Caco-2 (cell line): Measurements from ENCODE around the gene IGSF9B. TPM values are rescaled to one million over a fixed set of nuclear protein-coding genes. Genes with fewer than 3 reads are reported as not detected.

Experiments used
- BruUV-seq: library from RNA; stranded (reverse); fragments of 400-500 nt; replicated peaks from 2 replicates; lab custom pipeline; 2021; lab: Mats Ljungman, UMichigan
- CTCF ChIA-PET: fragments of 300-600 bp; sonication (Branson Sonifier 250); formaldehyde crosslinking; loops from one replicate; lab custom pipeline; 2022; ENCODE audit warnings: antibody characterized with exemption; lab: Charles Lee
- POLR2A ChIA-PET: fragments of 300-600 bp; sonication (Branson Sonifier 250); formaldehyde crosslinking; loops from one replicate; lab custom pipeline; 2022; ENCODE audit warnings: antibody characterized with exemption; lab: Charles Lee
- DNase-seq, 2 experiments: peaks; one replicate each; pipeline versions ENCODE4 v3.0.0 to v3.0.0-alpha.2; 2020 to 2022
- H3K27me3 ChIP-seq: replicated peaks from 2 replicates; pipeline ENCODE4 v1.6.0; 2011; ENCODE audit warnings: low read length; ENCODE audit not compliant: control insufficient read depth, insufficient read depth
- H3K36me3 ChIP-seq: 2 replicates; pipeline ENCODE4 v1.5.1; 2011; ENCODE audit warnings: low read length; ENCODE audit not compliant: control insufficient read depth, insufficient read depth
- H3K4me1 ChIP-seq: fragments of 250-450 bp; sonication (Bioruptor Pico); 2 replicates; pipeline ENCODE4 v1.5.1; 2020; ENCODE audit warnings: mild to moderate bottlenecking
- H3K4me3 ChIP-seq: 2 replicates; pipeline ENCODE4 v1.5.1; 2011; ENCODE audit warnings: low read depth, mild to moderate bottlenecking, control low read depth, low read length
- H3K9me3 ChIP-seq: fragments of 250-450 bp; sonication (Bioruptor Pico); 2 replicates; pipeline ENCODE4 v1.5.1; 2020; ENCODE audit warnings: mild to moderate bottlenecking, moderate library complexity
- H3K27ac Mint-ChIP-seq: one replicate; pipeline ENCODE4 v1.8.0; 2022; ENCODE audit warnings: mixed read lengths; ENCODE audit not compliant: unreplicated experiment
- H3K27me3 Mint-ChIP-seq: one replicate; pipeline ENCODE4 v1.8.0; 2022; ENCODE audit warnings: mixed read lengths; ENCODE audit not compliant: insufficient read depth, unreplicated experiment
- H3K36me3 Mint-ChIP-seq: one replicate; pipeline ENCODE4 v1.8.0; 2022; ENCODE audit warnings: mild to moderate bottlenecking, mixed read lengths; ENCODE audit not compliant: insufficient read depth, unreplicated experiment
- H3K4me1 Mint-ChIP-seq: one replicate; pipeline ENCODE4 v1.8.0; 2022; ENCODE audit warnings: low read depth, mixed read lengths; ENCODE audit not compliant: unreplicated experiment
- H3K4me3 Mint-ChIP-seq: one replicate; pipeline ENCODE4 v1.8.0; 2022; ENCODE audit warnings: mild to moderate bottlenecking, moderate library complexity, mixed read lengths; ENCODE audit not compliant: unreplicated experiment
- H3K9me3 Mint-ChIP-seq: one replicate; pipeline ENCODE4 v1.8.0; 2022; ENCODE audit warnings: mixed read lengths; ENCODE audit not compliant: unreplicated experiment
- intact Hi-C: fragments of 100-400 bp; cut with micrococcal nuclease; formaldehyde crosslinking; loops from one replicate; pipeline ENCODE4 v1.10.0; 2022; ENCODE audit not compliant: unreplicated experiment
- total RNA-seq: library from RNA; stranded (reverse); gene quantifications from 2 replicates; pipeline ENCODE4 v1.2.3, GENCODE V29; 2022
- TF ChIP-seq, protein P1 (sequence below), 2 experiments: fragments of 200-600 bp in 1 of 2; IDR thresholded peaks; 1 replicate in 1 of 2; 2 replicates in 1 of 2; pipeline versions ENCODE4 v1.5.1 to v1.8.0; 2011 to 2022; ENCODE audit warnings: antibody characterized with exemption in 1 of 2, control low read depth in 1 of 2, inconsistent platforms in 1 of 2, low read depth in 1 of 2, low read length in 1 of 2, mild to moderate bottlenecking in 1 of 2, moderate library complexity in 1 of 2; ENCODE audit not compliant: insufficient read depth in 1 of 2, severe bottlenecking in 1 of 2, unreplicated experiment in 1 of 2

IGSF9B gene
- total RNA-seq, 1 experiment from 2014 or later: 4.2 TPM

DNA sequence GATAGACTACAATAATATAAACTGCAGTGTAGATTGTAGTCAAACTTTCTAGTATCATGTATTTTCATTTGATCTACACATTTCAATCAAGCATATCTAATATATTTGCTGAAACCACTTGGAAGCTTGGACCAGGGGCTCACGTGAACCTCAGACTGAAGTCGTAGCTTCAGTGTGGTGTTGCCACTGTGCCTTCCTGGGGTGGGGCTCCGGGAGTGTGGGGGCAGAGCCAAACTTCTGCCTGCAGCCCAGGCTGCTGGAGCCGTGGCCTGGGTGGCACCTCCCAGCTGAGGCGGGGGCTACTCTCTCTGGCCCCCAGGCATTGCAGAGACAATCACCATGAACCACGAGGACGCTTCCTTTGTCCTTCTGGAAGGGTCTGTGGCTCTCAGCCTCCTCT lies 36.3 kb upstream of the IGSF9B start:
- Mint-ChIP-seq H3K9me3 (no peaks in the 10 kb centered on the region), H3K4me1 (no peaks in the 10 kb centered on the region), H3K27ac (no peak overlapping the region), H3K4me3 (no peak overlapping the region), H3K27me3 (peaks cover 28% of the 10 kb centered on the region), H3K36me3 (no peaks in the 10 kb centered on the region)
- Histone ChIP-seq H3K27me3 (no peaks in the 10 kb centered on the region), H3K4me3 (no peak overlapping the region), H3K36me3 (no peaks in the 10 kb centered on the region), H3K9me3 (0 out of 2 replicates have a peak, but pooled peaks cover 8% of the 10 kb centered on the region), H3K4me1 (no peaks in the 10 kb centered on the region)
- no TSS peak for BruUV-seq
- intact Hi-C loops: no loop called here
- TF ChIP-seq, protein P1, sequence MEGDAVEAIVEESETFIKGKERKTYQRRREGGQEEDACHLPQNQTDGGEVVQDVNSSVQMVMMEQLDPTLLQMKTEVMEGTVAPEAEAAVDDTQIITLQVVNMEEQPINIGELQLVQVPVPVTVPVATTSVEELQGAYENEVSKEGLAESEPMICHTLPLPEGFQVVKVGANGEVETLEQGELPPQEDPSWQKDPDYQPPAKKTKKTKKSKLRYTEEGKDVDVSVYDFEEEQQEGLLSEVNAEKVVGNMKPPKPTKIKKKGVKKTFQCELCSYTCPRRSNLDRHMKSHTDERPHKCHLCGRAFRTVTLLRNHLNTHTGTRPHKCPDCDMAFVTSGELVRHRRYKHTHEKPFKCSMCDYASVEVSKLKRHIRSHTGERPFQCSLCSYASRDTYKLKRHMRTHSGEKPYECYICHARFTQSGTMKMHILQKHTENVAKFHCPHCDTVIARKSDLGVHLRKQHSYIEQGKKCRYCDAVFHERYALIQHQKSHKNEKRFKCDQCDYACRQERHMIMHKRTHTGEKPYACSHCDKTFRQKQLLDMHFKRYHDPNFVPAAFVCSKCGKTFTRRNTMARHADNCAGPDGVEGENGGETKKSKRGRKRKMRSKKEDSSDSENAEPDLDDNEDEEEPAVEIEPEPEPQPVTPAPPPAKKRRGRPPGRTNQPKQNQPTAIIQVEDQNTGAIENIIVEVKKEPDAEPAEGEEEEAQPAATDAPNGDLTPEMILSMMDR (IDR thresholded peaks at IDR 0.05; ENCODE audit: insufficient read depth in 1 of 2, low read depth in 1 of 2, low read length in 1 of 2, severe bottlenecking in 1 of 2, unreplicated experiment in 1 of 2): no peak
- ChIA-PET CTCF (no interaction called here), POLR2A (no interaction called here)
- no peak for DNase-seq

DNA sequence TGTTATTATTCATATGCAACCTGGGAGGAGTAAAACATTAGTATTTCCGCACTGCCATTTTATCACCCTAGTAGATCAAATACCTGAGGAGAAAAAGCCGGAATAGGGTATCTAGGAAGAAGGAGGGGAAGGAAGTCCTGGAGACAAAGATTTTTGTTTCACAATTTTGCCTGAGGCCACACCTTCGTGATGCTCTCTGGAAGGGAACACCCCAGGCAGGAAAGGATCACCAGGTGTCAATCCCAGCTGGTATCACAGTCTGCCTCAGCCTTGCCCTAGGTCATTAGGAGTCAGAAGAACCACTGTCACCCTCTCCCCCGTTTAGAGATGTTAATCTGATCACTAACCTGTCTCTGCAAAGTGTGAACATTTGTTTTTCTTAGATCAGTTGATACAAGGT lies 35.4 kb upstream of the IGSF9B start:
- 0 out of 2 replicates have a peak, but pooled peaks cover 8% of the 10 kb centered on the region for H3K9me3 ChIP-seq
- Mint-ChIP-seq H3K36me3 (no peaks in the 10 kb centered on the region), H3K4me3 (no peak overlapping the region), H3K27me3 (peaks cover 33% of the 10 kb centered on the region), H3K4me1 (no peaks in the 10 kb centered on the region), H3K27ac (no peak overlapping the region), H3K9me3 (no peaks in the 10 kb centered on the region)
- TF ChIP-seq, protein P1 (IDR thresholded peaks at IDR 0.05; ENCODE audit: insufficient read depth in 1 of 2, low read depth in 1 of 2, low read length in 1 of 2, severe bottlenecking in 1 of 2, unreplicated experiment in 1 of 2): no peak
- no TSS peak for BruUV-seq
- no peak for DNase-seq
- no peak overlapping the region for H3K4me3 ChIP-seq
- H3K4me1 ChIP-seq: no peaks in the 10 kb centered on the region
- no peaks in the 10 kb centered on the region; the same call in 1 of the 2 replicates for H3K27me3 ChIP-seq
- intact Hi-C loops: no loop called here
- H3K36me3 ChIP-seq: no peaks in the 10 kb centered on the region
- ChIA-PET CTCF (no interaction called here), POLR2A (no interaction called here)

DNA sequence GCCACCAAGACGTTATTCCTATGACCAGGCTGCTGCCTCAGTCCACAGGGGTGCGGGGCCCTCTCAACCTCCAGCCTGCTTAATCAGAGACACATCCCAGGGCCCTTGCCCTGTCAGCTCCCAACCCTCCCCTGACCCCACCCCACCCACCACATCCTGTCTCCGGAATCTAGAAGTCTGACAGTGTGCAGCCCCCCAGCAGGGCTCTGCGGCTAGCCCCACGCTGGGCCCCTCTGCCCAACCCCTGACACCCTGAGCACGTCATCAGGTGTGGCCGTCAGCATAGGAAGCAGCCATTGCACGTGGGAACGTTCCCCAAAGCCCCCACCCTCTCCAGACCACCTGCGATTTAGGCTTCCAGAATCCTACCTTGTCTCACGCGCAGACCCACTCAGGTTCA lies 34.3 kb upstream of the IGSF9B start:
- no peaks in the 10 kb centered on the region for H3K9me3 Mint-ChIP-seq
- POLR2A ChIA-PET: no interaction called here
- no peaks in the 10 kb centered on the region for H3K4me1 ChIP-seq
- H3K36me3 ChIP-seq: no peaks in the 10 kb centered on the region
- DNase-seq: no peak
- no peak overlapping the region for H3K27ac Mint-ChIP-seq
- no peaks in the 10 kb centered on the region; the same call in 1 of the 2 replicates for H3K27me3 ChIP-seq
- H3K4me3 ChIP-seq: no peak overlapping the region
- TF ChIP-seq, protein P1 (IDR thresholded peaks at IDR 0.05; ENCODE audit: insufficient read depth in 1 of 2, low read depth in 1 of 2, low read length in 1 of 2, severe bottlenecking in 1 of 2, unreplicated experiment in 1 of 2): no peak
- BruUV-seq: no TSS peak
- no peaks in the 10 kb centered on the region for H3K36me3 Mint-ChIP-seq
- no peaks in the 10 kb centered on the region for H3K4me1 Mint-ChIP-seq
- intact Hi-C loops: no loop called here
- H3K9me3 ChIP-seq: 0 out of 2 replicates have a peak, but pooled peaks cover 8% of the 10 kb centered on the region
- CTCF ChIA-PET: no interaction called here
- peaks cover 40% of the 10 kb centered on the region for H3K27me3 Mint-ChIP-seq
- no peak overlapping the region for H3K4me3 Mint-ChIP-seq
